ENCODE results near the gene TFF3.

The TFF3 gene

DNA sequence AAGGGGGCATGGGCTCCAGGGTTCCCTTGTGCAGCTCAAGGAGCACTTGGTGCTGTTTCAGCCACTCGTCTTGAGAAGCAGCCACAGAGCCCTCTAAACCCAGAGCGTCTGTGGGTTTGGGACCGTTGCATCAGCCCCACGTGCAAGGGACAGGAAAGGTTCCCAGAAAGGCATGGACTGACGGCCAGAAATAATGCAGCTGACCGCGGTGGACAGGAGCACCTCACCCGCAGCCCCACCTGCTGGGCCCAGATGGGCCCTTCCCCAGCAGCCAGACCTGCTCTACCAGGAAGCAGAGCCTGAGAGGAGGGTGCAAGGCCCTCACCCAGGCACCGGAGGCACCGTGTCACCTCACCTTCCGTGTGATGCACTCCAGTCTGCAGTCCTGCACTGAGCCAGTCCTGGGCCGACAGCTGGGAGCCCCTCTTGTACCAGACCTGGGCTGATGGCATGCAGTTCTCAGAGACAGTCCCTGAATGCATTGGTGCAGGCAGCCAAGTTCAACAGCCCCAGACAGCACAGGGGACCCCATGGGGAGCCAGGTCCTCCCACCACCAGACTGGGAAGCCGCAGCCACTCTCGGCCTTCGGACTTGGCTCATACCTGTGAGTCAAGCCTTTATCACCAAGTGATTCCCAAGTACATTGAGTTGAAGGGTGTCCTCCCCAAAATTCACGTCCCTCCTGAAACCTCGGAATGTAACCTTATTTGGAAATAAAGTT is 4.8 kb upstream of the TFF3 start:
- DNase-seq = no peak

DNA sequence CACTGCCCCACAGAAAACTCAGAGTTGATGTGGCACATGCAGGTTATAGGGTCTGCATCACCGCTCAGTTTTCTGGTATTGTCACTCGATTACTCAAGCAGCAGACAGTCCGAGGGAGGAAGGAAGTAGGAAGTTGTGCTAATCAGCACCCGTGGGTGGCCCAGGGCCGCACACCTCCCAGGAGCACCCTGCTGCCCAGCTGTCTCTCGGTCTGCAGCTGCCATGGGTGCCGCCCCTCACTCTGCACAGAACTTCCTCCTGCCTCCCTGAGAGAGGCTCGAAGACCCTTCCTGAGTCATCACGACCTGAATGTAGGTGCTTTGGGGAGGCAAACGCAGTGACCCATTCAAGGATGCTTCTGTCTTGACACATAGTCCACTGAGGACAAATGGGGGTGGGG is 4.2 kb upstream of the TFF3 start:
- no peak for DNase-seq

DNA sequence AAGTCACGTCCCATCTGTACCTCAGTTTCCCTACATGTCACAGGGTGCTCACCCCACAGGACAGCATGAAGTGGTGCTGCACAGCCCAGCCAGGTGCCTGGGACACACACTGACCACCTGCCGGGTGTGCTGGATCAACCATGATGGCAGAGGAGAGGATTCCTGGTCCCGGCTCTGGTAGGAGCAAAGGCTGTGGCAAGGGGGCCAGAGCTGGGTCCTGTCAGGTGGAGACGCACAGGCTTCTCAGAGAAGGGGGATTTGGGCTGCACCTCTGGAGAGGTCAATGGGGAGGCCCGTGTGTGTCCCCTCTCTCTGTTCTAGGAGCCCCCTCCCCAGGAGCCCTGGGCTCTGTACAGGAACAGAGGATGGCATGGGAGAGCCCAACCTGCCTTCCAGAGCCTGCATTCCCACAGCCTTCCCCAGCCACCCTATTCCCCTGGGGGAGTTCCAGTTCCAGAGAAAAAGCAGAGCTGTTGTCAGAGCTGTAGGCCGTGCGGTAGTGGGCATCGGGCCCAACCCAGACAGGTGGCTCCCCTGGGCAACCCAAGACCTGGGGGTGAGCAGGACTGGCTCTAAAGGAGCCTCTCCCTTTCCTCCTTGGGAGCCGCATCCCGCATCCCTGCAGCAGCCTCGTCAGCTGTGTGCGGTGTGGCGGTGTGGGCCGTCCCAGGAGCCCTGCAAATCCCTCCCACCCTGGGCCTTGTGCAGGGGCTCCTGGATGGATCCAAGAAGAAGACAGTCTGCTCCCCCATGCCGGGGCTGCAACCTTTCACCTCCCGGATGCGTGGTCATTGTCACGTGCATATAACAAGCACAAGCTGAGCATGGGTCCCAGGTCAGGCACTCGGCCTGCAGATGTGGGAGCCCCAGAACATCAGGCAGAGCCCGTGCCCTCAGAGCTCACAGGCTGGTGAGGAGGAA is 2.9 kb upstream of the TFF3 start:
- DNase-seq = no peak

DNA sequence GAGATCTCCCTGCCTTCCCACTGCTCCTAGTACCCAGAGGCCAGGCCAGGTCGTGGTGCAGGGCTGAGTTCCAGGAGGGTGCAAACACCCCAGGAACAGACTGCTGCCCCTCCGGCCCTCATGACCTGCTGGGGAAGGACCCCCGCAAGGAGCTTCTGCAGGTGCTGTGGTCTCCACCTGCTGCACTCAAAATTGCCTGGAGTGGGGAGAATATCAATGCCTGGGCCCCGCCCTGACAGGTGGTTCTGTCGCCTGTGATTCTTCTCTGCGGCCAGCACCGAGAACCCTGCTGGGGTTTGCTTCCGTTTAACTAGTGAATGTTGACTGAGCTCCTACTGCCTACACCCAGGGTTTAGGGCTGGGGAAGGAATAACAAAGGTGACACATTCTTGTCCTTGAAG is 2.1 kb upstream of the TFF3 start:
- DNase-seq = no peak

DNA sequence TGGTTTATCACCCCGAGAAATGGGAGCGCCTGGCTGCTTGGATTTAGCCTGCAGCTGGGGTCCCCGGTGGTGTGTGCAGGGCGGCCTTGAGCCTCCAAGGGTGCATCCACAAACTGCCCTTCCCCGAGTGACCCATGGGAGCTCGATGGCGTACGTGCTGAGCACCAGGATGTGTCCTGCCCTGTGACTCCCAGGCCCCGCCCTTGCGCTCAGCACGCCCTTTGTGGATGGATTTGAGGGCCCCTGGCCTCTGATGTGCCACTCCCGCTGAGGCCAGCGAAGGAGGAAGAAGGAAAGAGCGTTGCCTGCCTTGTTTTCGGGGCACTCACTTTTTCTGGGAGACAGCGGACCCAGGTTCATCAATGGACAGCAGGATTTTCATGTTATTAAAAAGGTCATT is 1.7 kb upstream of the TFF3 start:
- no peak for DNase-seq

DNA sequence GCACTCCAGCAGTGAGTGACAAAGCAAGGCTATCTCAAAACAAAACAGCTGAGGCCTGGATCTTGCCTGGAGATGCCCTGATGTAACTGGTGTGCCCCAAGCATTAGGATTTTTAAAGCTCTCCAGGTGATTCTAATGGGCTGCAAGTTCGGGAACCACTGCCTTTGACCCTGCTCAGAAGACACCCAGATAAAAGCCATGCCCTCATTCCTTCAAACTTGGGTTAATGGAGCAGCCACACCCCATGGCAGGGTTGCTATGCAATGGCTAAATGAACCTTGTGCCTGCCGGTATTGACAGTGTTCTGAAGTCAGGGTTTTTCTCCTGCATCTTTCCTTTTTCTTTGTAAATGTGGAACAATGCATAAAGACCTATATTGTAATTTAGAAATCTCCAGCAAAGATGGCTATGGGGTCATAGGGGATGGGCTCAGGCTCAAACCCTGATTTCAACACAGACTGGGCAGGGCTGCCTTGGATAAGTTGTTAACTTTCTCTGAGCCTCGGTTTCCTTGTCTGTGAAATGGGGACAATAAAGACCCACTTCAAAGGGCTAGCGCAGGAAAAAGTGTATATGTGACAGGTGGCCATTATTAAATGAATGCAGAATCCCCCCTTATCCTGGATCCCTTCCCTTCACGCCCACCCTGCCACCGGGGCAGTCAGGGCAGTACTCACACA is 453 bp downstream of the TFF3 start:
- DNase-seq = no peak

DNA sequence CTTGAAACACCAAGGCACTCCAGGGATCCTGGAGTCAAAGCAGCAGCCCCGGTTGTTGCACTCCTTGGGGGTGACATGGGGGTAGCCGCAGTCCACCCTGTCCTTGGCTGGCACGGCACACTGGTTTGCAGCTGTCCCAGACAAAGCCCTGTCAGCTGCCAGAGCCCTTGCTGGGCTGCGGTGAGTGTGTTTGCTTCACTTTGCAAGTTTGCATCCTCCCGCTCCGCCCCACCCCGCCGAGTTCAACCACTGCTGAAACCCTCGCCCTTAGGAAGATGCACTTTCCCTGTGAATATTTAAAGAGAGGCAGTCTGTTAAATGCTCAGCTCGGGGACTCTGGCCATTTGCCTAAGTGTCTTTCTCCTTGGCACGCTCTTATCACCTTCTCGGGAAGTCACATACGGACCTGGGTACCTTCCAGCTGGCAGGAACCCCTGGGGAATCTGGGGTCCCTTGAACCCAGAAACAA is 1.7 kb downstream of the TFF3 start:
- DNase-seq = no peak

DNA sequence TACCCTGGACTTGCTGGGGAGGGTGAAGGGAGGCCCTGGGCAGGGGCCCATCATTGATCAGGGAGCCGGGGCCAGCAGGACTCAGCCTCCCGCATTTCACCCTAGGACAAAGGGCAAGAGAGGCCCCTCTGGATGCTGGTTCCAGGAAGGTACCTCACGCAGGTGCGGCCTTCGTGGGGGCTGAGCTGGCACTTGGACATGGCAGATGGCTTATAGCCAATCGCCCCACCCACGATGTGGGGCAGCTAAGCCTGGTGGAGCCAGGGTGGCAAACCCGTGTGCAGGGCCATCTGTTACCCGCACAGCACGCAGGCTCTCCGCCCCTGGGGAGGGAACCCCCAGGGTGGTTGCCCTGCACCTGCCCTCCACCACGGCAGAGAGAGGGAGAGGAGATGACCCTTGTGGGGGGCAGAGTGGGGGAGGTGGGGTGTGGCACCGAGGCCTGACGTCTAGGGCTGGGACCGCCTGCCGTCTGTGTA is 2.5 kb downstream of the TFF3 start:
- DNase-seq = no peak

DNA sequence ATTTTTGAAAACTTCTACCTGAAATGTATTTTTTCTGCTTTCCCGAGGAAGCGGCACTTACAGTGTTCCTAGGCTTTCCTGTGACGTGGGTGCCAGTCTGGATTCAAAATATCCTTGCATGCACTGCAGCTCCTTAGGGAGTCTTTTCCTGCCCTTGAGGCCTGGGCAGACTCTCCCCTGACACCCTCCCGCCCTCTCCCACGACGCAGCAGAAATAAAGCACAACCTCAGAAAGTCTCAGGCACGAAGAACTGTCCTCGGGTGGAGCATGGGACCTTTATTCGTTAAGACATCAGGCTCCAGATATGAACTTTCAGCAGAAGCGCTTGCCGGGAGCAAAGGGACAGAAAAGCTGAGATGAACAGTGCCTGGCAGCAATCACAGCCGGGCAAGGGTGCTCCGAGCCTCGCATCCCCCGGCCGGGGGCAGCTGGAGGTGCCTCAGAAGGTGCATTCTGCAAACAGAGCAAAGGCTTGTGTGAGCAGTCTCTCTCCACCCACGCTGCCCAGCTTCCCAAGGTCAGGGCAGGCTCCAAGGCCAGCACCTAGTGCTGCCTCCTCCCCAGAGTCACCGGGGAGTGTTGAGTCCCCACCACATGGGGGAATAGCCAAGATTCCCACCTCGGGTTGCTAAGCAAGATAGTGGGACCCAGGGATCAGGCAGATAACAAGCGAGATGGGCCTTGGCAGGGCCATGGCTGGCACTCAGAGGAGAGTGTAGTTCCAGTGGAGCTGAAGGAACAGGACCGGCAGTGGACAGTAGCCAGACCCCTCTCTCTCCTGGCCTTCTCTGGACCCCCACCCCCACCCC is 3.2 kb downstream of the TFF3 start:
- DNase-seq = no peak

DNA sequence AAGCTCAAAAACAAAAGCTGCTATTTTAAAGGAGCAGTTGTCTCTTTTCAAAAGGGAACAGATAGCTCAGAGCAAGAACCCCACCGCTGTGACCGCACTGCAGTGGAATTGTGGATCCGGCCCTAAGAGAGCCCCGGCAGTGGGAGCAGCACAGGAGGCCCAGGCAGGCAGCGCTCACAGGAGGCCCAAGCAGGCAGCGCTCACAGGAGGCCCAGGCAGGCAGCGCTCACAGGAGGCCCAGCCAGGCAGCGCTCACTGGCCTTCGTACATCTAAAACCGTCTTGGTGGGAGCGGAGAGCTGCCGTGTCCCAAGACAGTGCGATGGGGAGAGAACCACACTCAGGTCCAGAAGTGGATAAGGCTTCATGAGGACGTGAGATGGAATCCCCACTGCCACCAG is 4.0 kb downstream of the TFF3 start:
- DNase-seq = no peak

DNA sequence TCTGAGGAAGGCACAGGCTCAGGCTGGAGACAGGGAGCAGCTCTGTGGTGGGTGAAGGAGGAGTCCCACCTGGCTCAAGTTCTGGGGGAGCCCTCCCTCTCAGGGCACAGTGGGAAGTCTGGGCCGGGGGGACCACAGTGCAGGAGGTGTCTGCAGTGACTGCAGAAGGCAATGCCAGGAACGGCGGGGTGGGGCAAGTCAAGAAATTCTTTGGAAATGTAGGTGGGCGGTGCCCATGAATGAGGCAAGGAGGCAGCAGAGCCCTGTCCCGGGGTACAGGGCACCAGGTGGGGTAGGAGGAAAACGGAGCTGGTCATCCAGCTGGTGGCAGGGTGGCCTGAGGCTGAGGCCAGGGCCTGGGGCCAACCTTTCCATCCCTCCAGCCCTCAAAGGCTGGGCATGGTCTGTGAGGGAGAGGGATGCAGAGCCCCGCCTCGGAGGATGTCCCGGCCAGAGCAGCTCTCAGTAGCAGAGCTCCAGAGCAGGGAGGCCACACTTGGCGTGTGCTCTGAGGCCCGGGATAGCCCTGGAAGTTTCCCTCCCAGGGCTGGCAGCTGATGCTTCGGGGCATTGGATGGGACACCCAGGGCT is 4.7 kb downstream of the TFF3 start:
- no peak for DNase-seq

DNA sequence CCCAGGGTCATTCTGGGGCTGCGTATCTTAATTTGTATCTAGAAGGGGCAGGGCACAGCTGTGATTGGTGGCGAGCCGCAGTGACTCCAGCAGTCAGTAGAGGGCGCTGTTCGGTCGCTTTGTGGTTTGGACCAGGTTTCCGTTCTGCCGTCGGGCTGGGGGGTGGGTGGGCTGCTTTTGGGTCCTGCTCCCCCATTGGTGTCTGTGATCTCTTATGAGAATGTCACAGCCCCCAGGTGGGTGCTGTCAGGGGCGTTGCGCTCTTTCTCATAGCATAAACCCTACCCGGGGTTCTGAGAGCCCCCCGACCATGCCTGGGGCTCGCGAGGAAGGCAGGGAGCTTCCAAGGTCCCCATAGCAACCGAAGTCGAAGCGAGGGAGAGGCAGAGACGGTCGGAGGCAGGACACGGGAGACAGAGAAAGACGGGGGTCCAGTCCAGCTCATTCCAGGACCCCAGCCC is 5.4 kb downstream of the TFF3 start:
- DNase-seq = peak in 1 of 2 experiments; percentile 10

DNA sequence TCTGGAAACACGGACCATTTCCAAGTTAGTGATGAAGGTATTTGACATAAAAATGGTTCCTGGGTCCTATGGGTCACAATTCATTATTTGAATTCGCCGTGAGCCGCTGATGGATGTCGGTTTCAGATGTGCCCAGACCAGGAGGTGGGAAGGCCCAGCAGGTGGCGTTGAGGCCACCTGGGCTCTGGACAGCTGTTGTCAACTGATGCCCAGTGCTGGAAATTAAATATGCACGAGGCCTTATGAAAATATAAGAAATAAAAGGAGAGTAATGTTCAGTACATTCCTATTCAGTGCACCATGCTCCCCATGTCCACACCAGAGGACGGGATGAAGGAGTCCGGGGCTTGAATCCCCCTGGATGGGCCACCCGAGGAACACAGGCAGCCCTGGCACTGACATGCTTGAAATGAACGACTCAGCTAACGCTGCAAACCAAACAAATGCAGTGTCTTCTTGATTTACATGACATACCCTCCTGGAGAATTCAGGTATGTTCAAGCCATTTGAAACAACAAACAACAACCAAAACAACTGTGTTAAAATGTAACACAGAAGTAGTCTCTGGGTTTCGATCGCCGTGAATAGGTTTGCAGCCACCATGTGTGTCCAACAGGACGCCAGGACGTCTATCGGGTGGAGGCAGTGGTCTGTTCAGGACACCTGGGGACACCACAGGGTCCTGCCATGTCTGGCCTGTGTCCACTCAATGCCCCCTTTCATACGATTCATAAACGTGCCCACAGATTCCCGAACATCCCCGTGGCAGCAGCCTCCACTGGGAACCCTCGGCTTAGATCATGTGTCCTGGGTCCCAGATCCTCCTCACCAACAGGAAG is 6.1 kb downstream of the TFF3 start:
- no peak for DNase-seq

DNA sequence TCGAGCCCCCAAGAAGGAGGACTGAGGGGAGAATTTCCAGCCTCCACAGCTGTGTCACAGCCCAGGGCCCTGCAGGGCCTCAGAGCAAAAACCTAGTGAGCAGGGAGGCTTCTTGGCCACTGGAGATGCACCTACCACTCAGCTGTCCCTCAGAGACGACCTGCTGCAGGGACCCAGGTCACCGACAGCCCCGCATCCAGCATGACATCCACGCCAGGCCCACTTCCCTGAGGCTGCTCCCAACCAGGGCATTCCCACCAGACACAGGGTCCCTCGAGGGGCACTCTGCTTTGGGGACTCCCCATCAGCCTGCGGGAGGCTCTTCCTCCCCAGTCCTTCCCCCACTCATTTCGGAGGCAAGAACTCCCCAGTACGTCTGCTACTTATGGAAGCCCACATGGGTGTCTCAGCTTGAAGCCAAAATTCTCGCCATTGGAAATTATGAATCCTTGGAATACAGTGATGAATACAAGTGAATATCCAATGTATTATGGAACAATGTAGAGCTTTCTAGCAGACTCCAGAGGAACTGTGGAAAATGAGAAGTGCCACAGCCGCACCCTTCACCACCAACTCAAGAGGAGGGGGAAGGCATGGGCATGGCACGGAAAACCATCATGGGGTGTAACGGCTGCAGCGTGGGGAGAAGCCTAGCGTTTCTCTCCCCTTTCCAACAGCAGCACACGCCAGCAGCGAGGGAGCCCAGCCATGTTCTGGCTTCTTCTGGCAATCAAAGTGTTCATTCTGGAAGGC is 6.9 kb downstream of the TFF3 start:
- no peak for DNase-seq

DNA sequence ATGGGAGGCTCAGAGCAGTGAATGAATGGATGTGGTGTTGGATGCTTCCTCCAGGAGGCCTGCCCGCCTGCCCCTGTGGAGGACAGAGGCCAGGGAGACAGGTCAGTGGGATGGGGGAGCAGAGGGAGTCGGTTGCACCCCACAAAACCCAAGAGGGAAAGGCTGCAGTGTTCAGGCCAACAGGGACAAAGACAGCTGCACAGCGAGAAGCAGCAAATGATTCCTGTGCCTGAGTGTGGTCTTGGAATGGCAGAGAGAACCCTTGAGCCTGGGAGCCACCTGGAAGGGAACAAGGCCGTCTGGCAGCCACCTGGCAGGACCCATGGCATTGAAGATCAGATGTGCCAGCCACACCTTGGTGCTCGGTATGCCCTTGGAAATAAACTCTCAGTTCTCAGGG is 8.1 kb downstream of the TFF3 start:
- DNase-seq = no peak

DNA sequence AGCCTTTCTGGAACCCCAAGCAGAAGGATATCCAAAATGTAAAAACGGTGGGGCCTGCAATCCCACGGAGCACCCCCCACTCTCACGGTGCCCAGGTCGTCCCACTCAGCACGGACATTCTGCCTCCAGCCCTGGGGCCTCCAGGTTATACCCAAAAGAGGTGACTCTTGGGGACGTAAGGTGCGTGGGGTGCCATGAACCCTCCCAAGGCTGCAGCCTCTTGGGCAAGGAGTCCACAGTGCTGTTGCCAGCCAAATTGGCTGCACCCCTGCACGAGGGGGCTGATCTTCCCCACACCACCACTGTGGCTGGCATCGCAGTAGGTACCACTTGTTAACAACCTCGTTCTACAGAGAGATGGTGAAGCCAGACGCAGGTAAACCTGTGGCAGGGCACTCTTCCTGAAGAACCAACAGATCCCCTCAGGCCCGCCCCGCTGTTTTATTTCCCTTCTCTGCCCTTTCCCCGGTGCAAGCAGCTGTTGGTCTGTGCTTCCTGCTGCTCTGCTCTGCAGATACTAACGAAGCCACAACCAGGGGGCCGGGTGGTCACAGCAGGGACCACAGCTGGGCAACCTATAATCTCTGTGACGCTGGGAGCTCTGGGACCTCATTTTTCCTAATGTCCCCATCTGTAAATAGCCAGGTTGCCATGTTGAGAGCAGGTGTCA is 8.7 kb downstream of the TFF3 start:
- DNase-seq = no peak

DNA sequence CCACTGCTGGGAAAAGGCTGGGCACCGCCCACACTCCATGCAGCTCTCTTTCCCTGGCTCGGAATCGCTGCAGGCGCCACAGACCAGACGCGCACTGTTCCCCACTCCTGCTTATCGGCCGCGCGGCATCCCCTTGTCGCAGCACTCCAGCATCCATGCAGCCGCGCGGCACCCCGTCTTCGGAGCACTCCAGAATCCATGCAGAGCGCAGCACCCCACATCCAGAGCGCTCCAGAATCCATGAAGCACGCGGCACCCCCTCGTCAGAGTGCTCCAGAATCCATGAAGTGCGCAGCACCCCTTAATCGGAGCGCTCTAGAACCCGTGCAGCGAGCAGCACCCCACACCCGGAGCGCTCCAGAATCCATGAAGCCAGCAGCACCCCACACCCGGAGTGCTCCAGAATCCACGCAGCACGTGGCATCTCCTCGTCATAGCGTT is 9.5 kb downstream of the TFF3 start:
- DNase-seq = no peak

DNA sequence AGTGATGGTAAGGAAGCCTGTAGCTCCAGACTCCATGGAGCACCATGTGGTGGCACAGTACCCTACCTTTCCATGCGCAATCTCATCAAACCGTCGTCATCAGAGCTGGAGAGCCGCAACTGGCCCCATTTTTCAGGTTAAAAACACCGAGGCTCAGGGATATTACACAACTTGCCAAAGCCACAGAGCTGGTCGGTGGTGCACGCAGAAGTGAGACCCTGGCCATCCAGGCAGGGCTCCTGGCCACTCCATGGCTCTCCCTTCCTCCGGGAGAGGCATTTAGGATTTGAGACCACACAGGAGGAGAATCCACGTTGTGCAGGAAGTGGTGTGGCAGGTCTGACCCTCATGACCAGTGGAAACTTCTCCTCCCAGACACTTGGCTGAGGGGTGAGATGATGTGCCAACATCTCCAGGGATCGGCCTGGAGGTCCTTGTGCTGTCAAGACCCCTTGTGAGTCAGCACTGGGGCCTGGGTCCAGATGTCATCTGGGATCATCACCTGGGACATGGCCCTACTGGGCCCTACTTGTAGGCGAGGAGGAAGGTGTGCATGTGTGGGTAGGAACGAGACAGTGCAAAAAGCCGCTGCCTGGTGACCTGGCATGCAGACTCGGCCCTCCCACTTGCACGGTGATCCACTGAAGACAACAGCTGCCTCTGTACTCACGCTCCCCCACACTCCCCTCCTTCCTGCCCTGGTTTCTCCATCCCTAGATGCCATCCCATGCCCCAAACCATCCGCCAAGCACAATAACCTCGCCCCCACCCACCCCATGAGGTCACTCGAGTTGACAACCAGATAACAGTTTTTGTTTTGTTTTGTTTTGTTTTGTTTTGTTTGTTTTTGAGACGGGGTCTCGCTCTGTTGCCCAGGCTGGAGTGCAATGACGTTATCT is 10.4 kb downstream of the TFF3 start:
- DNase-seq = no peak

DNA sequence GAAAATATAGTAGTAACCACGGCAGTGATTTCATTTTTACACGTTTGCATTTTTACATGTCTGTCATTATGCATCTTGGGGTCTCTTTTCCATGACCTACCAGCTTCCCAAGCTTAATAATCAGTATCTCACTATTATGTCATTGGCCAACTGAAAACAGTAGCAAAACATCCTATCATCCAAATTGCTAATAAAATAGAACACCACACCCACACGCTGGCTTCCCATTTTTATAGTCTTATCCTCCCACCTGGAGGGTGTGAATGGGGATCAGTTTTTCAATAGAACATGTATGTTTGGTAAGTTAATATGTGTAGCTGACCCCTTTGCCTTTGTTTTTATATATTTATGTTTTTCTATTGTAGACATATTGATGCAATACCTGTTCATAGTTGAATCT is 11.8 kb downstream of the TFF3 start:
- DNase-seq = no peak

All from SW 1271 (cell line).